NOMO-1 treated with DMSO at 0.1 percent for 48 hours (cell line): ENCODE measurements around the gene THSD4.

ENCODE experiments used
- DNase-seq: peaks from one replicate; lab custom pipeline; 2025; ENCODE audit not compliant: unreplicated experiment; lab: John Stamatoyannopoulos, UW

Gene THSD4

DNA sequence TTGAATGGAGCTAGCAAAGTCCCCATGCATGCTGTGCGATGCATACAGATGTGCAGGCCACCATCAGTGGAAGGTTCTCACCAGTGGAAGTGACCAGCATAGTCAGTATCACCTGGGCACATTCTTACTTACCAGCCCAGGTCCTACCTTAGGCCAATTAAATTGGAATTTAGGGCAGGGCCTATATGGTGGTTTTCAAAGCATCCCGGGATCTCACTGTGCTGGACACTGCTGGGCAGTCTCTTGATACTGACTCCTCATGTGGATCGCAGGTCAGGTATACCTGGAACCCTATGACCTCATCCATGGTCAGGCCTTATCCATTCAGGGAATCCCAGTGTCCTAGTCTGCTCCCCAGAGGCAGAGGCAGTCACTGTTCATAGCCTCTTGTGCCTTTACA lies 358.5 kb downstream of the THSD4 start:
- no peak for DNase-seq

DNA sequence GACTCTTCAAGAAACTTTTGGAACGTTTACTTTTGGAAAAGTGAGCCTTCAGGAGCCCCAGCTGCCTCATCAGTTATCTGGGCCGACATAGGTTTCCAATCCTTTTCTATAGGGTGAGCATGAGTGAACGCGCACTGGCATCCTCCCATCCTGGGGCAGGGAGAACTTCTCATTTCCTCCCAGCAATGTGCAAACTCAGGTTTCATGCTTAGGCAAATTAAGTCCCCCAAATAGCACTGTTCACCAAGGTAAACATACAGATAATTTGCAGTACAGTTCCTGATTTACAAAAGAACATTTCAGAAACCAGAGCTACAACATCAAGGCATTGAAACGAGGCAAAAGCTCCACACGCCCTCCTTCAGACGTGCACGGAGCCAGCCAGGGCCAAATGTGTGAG lies 361.6 kb downstream of the THSD4 start:
- no peak for DNase-seq

DNA sequence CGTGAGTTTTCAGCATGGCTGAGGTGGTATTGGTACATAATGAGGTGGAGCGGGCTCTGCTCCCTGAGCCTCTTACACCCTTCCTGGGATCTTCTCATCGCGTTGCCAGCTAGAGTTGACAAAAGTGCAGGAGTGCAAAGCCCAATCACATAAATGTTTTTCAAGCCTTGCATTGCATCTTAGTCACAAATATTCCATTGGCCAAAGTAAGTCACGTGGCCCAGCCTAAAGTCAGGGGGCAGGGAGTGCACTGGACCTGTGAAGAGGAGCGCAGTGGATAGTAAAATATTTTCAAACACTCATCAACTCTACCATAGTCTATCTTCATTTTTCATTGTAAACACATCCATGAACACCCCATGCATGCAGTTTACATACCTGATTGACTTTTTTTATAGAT lies 365.3 kb downstream of the THSD4 start:
- DNase-seq, result no peak

DNA sequence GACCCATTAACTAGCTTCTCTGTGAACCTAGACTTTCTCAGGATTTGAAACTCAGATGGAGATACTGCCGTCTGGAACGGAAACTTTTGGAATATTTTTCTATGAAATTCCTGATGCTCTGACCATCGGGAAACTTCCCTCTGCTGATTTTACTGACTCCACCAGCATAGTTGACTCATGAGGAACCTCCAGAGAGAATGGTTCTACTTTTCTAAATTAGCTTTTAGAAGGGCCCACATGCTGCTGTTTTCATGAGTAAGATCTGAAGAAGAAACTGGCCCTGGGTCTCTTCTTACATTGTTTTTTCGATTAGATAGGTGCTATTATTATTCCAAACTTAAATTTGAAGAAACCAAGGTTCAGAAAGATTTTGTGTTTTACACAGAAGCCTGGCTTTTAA lies 368.8 kb downstream of the THSD4 start:
- DNase-seq, result no peak

DNA sequence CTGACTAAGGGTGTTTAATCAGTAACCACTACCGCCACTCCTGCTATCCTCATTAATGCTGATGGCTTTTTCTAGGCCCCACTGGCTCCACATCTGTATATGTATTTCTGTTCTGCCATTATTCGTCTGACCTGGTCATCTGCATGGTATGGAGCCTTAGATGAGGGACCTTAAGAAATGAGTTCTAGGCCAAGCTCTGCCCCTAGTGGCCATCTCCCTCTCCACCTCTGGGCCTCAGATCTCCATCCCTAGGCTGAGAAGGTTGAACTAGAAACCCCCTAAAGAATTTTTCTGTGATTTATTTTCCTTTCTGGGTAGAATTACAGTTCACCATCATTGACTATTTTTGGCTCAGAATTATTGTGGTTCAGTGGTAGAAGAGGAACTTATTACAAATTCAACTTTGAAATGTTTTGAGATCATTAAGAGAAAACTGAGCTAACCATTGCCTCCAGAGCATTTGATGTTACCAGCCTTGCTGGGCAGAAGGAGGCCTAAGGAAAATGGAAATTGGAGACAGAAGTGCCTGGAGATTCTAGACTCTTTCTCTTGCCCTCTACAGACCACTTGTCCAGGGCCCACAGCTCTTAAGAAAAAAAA lies 369.9 kb downstream of the THSD4 start:
- DNase-seq, result no peak

DNA sequence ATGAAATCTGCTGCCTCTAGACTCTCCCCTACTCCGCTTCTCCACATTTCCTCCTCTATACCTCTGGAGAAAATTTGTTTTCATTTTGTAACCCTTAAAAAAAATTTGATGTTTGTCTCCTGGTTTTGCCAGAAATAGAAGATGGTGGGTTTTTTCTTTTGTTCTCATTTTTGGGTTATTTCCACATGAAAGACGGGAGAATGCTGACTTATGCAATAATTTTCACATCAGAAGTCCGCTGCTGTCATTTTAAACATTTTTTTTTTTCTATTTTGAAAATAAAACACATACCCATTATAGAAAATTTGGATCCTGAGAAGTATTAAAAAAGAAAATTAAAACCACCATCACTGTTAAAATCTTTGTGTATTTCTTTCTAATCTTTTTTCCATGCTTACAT lies 374.3 kb downstream of the THSD4 start:
- DNase-seq, result no peak

DNA sequence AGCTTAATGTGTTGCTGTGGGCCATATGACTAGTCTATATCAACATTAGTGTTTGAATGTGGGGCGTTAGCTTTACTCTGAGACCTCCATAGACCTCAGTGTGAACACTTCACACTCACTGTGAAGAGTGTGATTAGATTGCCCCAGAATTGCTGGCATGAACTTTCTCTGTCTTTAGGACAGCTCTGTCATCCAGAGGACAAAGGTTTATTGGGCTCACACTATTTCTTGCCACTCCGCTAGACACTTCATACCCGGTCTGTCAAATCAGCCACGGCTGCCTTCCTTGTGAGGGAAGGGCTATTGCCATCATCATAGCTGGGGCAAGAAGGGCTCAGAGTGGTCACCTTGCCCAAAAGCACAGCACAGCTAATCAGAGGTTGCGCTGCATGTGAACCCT lies 378.3 kb downstream of the THSD4 start:
- DNase-seq, result no peak

DNA sequence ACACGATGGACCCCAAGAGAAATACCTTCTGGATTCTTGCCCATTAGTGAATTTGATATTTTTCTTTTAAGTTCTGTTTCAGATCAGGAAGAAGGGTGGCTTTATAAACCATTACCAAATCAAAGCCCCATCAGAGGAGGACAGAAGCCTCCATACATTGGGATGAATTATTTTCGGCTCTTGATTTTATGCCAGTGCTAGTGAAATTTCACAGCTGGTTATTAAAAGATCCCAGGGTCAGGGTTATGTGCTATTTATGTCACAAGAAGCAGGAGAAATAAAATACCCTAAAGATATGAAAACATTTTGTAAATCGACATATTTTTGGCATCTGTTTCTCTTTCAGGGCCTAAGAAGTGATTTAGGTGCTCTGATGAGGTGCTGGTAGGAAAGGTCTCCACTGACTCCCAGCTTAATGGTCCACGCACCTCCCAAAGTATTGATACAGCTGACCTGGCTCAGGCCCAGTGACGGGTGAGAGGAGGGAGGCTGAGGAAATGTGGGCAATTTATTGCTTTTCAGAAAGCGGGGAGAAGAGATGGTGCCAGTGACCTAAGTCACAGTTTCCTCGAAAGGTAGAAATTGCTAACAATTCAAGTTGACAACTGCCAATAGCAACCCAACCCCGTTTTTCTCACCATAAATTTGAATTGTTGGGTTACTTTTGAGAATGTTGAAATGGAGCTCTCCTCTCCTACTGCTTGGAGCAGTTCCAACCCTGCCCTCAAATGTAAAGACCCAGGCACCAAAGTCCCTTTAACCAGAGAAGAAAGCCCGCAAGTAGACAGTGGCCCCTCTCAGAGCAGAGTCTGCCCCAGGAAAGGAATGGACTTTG lies 379.5 kb downstream of the THSD4 start:
- DNase-seq, result no peak

DNA sequence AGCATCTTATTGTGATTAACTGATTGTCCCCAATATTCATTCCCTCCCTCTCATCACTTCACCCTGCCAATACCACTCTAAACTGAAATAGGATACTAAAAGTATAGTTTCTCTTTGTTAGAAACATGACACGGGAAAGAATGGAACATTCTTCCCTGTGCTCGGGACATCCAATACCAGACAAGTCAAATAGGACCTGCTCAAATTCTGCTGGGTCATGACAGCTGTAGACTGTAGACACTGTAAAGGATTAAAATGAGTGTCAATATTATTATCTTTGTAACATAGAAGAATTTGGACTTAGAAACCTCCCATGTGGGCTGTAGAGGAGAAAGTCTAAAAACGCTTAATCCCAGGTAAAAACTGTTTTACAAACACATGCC lies 380.1 kb downstream of the THSD4 start:
- DNase-seq, result no peak

DNA sequence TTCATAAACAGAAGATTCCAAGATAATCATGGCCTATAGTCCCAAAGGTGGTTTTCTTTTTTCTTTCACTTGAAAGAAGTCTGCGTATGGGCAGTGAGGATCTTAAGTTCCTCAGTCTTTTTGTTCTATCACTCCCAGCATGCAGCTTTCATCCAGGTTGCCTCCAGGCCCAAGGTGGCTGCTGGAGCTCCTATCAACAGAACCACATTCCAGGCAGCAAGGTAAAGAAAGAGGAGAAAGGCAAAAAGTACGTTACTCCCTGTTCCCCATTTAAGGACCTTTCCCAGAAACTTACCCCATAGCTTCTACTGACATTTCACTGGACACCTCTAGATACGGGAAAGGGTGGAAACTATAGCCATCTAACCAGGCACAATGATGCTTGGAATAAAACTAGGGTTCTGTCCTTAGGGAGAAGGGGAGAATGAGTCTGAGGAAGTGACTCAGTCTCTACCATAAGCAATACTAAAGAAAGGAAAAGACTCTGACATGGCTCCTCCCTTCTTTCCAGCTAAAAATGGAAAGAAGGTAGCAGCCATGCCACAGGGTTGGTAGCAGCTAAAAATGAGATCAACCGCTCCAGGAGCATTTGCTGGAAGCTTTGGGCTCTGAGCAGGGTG lies 381.2 kb downstream of the THSD4 start:
- no peak for DNase-seq

DNA sequence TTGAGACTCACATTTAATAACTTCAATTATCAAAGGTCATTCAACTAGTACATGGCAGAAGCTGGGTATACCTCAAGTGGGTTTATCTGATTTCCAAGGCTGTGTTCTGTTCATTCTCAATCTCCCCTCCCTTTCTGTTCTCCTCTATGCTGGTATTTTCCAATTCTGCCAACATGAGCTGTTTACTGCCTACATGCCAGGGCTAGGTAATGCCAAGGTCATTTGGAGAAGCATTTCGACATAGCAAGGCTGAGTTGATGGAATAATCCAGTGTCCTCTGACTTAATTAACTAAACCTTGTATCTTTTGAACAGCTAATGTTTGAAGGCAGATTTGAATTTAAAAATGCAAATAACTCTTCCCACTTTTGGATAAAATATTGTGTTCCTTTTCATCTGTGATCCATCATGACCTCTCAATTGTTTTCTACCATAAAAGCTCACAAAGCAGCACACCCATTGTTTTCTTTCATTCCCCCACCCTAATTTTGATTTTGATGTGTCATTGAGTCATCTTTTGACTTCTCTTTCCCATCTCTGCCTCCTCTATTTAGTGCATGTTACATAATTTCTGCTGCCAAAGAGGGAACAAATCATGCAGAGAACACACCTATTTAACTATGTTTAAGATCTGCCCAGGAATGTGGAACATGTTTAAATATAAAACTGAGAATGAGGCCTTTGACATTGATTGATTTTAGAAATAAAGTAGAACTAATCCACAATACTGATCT lies 386.2 kb downstream of the THSD4 start:
- no peak for DNase-seq

DNA sequence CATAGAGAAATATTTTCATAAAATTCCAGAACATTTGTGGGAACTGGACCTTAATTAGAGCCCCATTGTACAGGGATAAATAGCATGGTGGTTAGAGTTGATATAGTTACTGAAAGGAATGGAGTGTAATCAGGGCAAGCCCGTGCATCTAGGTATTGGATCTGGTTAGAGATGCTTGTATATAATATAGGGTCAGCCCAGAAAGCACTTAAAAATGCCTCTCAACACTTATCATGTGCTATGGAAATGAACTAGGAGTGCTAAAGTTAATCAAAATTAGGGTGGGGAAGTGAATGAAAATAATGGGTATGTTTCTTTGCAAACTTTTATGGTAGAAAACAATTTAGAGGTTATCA lies 386.8 kb downstream of the THSD4 start:
- no peak for DNase-seq

DNA sequence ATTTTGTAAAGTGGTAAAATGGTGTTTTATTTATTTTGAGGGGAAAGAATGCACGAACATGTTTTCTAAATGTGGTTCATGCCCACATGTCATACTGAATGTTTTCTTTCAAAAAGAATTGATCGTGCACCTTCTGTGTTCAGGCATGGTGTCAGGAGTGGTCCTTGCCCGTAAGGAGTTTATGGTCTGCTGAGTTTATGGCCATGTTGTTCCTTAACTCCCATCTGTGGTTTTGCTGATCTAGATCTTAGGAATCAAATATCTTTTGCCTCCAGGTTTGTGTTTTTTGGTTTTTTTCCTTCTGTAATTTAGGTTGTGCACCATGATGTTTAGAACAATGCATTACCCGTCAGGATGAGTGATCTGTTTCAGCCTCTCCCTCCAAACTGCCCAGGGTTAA lies 390.7 kb downstream of the THSD4 start:
- no peak for DNase-seq

DNA sequence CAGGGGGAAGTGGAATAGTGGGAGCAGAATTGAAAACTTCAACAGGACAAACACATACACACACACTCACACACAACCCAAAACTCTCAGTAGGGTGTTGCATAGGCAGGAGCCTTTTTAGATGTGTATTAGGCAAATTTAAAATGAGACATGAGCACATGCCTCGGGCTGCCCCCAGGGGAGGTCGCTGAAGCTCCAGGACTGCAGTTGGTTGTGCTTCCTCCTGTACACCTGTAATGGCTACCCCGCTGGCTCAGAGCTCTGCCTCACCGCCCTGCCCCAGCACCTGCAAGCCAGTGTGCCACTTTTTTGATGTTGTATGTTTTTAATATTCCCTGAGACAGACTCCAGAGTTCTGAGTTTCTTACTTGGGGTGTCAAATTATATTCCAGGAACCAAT lies 391.7 kb downstream of the THSD4 start:
- no peak for DNase-seq

DNA sequence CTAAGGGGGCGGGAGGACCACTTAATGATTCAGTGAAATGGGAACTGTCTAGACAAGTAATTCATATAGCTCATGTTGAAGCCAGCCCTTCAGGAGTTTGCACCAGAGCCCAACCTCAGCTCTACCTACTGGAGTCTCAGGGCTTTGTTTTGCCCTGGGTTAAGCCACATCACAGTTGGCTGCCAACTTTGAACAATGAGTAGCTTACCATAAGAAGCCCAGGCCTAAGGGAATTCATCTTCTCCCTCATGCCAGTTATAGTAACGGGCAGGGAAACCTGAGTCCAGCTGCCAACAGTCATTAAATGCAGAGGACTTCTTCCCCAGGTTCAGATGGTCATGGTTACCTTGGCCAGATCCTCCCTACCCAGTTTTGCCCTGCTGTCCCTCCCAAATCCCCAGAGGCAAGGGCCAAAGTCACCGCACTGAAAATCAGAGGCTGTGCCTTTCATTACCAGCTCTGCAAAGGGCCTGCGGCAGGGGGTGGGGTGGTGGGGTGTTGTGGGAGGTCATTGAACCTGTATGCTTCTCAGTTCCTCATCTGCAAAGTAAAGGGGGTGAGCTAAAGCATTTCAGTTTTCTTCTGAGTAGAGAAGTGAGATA lies 392.9 kb downstream of the THSD4 start:
- DNase-seq, result no peak

DNA sequence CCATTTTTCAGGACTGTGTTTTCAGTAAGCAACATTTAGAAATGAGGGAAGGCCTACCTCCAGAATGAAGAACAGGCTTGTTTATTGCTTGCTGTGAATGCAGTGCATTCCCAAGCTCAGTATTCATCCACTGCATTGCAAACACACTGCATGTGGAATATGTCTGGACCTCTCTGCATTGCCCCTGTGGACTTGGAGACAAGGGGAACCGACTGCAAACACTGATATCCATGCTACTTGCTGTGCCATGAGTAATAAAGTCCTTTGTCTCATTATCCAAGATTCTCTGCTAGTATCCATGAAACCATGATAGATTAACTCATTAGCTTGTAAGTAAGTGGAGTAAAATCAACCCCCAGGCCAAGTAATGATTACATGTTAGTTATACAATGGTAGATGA lies 393.9 kb downstream of the THSD4 start:
- no peak for DNase-seq

DNA sequence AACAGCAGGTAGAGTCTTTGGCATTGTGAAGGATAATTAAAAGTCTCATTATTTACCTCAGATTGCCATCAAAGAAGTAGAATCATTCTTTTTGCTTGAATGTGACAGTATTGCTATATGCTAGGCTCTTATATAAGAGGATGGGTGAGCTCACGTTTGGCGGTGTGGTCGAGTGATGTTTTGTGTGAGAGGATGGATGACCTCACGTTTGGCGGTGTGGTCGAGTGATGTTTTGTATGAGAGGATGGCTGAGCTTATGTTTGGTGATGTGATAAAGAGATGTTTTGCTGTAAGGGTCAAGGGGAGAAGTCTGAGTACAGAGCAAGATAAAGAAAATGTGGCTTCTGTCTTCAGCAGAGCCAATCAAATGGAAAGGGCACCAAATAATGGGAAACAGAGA lies 395.5 kb downstream of the THSD4 start:
- DNase-seq, result no peak

DNA sequence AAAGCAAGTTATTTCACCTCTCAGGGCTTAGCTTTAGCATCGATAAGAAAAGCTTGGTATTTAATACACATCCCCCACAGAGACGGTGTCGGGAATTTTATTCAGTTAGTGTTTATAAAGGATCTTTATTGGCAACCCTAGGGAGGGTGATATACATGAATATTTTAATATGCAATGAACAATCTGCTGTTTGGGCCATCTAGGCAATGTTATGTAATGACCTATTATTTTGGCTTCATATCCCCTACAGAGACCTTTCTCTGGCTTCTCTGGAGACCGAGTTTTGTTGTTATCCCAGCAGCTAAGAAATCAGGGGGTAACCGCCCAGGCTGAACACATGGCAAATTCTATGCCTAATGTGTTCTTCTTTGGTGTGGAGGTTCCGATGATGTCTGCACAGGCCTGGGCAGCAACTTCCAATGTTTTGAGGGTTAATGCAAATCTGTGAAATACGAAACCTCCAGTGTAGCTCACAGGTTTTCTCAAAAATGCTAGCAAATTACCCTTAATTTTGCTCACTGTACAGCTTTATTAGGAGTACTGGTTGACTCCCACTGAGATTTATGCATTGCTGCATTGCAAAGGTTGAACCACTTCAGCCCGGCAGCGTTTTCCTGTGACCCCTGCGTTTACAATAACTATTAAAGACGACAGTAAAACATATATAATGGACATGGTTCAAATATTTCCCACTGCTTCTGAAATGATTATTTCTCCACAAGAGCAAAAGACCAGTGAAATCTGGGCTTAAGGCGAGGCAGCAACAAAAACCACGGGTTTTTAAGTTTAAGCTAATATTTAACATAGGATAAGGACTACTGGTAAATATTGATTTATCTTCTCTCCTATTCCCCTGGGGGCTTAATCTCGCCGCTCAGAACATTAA lies 396.8 kb downstream of the THSD4 start:
- no peak for DNase-seq

DNA sequence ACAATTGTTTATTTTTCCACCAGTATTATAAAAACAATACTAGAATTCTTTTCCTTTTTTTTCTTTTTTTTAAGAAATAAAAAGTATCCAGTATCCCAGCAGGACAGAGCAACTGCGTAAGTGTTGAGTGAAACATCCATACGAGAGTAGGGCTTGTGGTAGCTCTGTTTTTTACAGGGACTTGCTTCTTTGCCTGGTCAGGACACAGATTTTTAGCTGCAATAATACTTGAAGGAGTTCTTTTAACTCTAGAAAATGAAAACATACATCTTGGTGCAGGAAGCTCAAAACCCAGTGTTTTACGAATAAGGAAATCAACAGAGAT lies 397.4 kb downstream of the THSD4 start:
- DNase-seq, result no peak

DNA sequence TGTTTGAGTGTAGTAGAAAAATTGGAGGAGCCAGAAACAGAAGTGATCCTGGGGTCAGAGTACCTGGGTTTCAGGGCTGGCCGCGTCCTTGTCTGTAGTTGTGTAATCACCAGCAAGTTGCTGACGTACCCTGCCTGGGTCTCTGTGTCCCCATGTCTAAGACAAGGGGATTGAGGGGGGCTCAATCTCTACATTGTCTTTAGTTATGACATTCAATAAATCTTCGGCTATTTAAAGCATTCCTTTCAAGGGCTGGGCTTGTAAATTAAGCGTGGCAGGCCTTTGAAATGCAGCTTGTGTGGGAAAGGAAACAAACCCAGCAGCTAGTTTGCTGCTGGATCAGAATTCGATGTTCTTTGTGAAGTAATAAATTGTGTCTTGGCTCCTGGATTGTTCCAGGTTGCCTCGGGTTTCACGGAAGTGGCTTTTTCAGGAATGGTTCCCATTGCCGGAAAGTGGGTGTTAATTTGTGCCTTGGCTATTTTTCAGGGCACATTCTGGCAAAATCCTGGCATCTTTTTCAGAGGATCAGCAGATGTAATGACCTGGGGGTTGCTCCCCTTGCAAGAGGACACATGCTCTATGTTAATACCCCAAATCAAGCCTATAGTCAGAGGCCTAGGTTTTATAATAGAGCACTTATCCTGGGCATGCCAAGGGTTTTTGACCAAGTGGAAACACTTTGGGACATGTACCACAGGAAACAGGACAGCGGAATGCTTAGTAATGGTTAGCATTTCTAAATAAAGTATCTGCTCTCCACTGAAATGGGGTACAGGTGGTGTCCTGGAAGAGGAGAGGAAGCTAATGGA lies 400.3 kb downstream of the THSD4 start:
- no peak for DNase-seq
